HT-29 (cell line): ENCODE measurements around the gene TRAF3IP1. TPM values are rescaled to one million over a fixed set of nuclear protein-coding genes. Genes with fewer than 3 reads are reported as not detected.
"Not testable (repeated sequence)": the region's sequence is repeated elsewhere in the genome, so short reads cannot be mapped to it uniquely, and the experiment has no call there.

Experiments
- DNase-seq: peaks from one replicate; pipeline ENCODE4 v3.0.0-alpha.2; 2015; ENCODE audit warnings: low spot score
- total RNA-seq: library from RNA; depleted of rRNA; stranded (reverse); fragments of >200 nt; shearing (Covaris generic); gene quantifications from 2 replicates; pipeline ENCODE4 v1.2.3, GENCODE V29; 2014

TRAF3IP1 gene
- total RNA-seq, 1 experiment from 2014 or later, result 2.4 TPM

- DNase-seq, result no peak
Measured at GRCh38 chr2:238380336-238380735, 60.0 kb downstream of the TRAF3IP1 start.

GRCh38 chr2:238380785-238381184, 60.5 kb downstream of the TRAF3IP1 start:
- DNase-seq, result peak; percentile 77

- no peak for DNase-seq
Measured at GRCh38 chr2:238381341-238382115, 61.2 kb downstream of the TRAF3IP1 start.

GRCh38 chr2:238382381-238382781, 62.1 kb downstream of the TRAF3IP1 start:
- no peak for DNase-seq

- no peak for DNase-seq
Measured at GRCh38 chr2:238383135-238383534, 62.8 kb downstream of the TRAF3IP1 start.

- DNase-seq, result no peak
Measured at GRCh38 chr2:238383743-238384380, 63.5 kb downstream of the TRAF3IP1 start.

- DNase-seq, result no peak
Measured at GRCh38 chr2:238387332-238387731, 67.0 kb downstream of the TRAF3IP1 start.

- DNase-seq, result peak; percentile 82
Measured at GRCh38 chr2:238388794-238389193, 68.5 kb downstream of the TRAF3IP1 start.

GRCh38 chr2:238389988-238390589, 69.8 kb downstream of the TRAF3IP1 start:
- DNase-seq, result peak; percentile 52

- no peak for DNase-seq
Measured at GRCh38 chr2:238391042-238391689, 70.8 kb downstream of the TRAF3IP1 start.

- DNase-seq, result no peak
Measured at GRCh38 chr2:238396663-238397062, 76.3 kb downstream of the TRAF3IP1 start.

- DNase-seq, result no peak
Measured at GRCh38 chr2:238397356-238397755, 77.0 kb downstream of the TRAF3IP1 start.

GRCh38 chr2:238398577-238398976, 78.3 kb downstream of the TRAF3IP1 start:
- DNase-seq, result no peak

- no peak for DNase-seq
Measured at GRCh38 chr2:238399094-238399493, 78.8 kb downstream of the TRAF3IP1 start.

GRCh38 chr2:238401551-238401950, 81.2 kb downstream of the TRAF3IP1 start:
- no peak for DNase-seq

- no peak for DNase-seq
Measured at GRCh38 chr2:238403632-238404405, 83.5 kb downstream of the TRAF3IP1 start.

GRCh38 chr2:238404406-238405216, 84.3 kb downstream of the TRAF3IP1 start:
- DNase-seq, result no peak

GRCh38 chr2:238405217-238405555, 84.9 kb downstream of the TRAF3IP1 start:
- DNase-seq, result not testable (repeated sequence)

- DNase-seq, result no peak
Measured at GRCh38 chr2:238406221-238406997, 86.1 kb downstream of the TRAF3IP1 start.

- DNase-seq, result no peak
Measured at GRCh38 chr2:238406998-238407285, 86.6 kb downstream of the TRAF3IP1 start.
